Stimulated activated CD4-positive, alpha-beta T cell treated with anti-CD3 and anti-CD28 coated beads, TNF-alpha, amount 100 ng/mL, for 4 hours (primary cell): Measurements from ENCODE around the gene RNPEPL1.
"Not testable (repeated sequence)": the region's sequence is repeated elsewhere in the genome, so short reads cannot be mapped to it uniquely, and the experiment has no call there.

Source experiments
- DNase-seq, 3 experiments: peaks; one replicate each; pipeline ENCODE4 v3.0.0-alpha.2; 2020; ENCODE audit warnings: low read depth in 3 of 3

The RNPEPL1 gene, protein sequence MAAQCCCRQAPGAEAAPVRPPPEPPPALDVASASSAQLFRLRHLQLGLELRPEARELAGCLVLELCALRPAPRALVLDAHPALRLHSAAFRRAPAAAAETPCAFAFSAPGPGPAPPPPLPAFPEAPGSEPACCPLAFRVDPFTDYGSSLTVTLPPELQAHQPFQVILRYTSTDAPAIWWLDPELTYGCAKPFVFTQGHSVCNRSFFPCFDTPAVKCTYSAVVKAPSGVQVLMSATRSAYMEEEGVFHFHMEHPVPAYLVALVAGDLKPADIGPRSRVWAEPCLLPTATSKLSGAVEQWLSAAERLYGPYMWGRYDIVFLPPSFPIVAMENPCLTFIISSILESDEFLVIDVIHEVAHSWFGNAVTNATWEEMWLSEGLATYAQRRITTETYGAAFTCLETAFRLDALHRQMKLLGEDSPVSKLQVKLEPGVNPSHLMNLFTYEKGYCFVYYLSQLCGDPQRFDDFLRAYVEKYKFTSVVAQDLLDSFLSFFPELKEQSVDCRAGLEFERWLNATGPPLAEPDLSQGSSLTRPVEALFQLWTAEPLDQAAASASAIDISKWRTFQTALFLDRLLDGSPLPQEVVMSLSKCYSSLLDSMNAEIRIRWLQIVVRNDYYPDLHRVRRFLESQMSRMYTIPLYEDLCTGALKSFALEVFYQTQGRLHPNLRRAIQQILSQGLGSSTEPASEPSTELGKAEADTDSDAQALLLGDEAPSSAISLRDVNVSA

DNA sequence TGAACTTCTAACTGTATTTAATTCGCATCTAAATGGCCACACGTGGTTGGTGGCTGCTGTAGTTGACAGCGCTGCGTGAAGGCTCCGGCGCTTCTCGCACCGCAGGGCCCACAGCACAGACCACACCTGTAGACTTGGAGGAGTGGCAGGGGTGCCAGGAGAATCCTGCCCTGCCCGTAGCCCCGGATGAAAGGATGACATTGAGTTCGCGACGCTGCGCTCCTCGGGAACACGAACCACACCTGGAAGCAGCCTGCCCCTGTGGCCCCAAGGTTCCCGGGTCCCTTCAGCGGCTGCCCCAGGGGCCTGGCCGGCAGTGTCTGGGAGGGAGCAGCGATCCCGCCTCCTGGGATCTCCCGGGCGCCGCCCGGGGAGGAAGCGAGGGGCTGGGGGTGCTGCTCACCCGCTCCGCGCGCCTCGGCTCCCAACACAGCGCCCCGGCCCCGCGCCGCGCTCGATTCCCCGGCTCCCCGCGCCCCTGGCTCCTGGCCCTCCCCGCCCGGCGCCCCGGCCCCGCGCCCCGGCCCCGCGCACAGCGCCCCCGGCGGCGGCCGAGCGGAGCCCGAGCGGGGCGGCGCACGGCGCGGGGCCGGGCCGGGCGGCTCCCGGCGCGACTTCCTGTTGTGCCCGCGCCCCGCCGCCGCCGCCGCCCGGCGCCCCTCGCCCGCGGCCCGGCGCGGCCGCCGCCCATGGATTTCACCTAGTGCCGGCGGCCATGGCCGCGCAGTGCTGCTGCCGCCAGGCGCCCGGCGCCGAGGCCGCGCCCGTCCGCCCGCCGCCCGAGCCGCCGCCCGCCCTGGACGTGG, at the start of gene RNPEPL1:
TSS of gene RNPEPL1 (plus strand) at position 613 of the 806 bp plus-strand sequence. CDS start at position 716, 103 bp downstream.
- no peak for DNase-seq

DNA sequence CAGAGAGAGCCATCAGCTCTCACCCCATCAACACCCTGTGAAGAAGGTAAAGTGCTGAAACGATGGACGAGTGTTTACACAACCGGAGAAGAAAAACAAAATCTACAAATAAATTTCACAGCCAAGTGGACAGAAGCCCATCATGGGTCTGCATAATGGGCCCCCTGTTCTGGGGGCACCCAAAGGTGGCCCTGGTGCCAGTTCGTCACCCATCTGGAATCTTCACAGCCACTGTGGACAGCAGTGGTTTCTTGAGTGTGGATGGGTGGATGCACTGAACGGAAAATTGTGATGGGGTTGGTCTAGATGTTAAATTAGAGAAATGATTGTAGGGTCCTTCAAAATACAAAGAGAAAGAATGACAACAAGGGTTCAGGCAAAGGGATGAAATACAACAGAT, 49.3 kb upstream of the RNPEPL1 start:
- DNase-seq, result no peak

DNA sequence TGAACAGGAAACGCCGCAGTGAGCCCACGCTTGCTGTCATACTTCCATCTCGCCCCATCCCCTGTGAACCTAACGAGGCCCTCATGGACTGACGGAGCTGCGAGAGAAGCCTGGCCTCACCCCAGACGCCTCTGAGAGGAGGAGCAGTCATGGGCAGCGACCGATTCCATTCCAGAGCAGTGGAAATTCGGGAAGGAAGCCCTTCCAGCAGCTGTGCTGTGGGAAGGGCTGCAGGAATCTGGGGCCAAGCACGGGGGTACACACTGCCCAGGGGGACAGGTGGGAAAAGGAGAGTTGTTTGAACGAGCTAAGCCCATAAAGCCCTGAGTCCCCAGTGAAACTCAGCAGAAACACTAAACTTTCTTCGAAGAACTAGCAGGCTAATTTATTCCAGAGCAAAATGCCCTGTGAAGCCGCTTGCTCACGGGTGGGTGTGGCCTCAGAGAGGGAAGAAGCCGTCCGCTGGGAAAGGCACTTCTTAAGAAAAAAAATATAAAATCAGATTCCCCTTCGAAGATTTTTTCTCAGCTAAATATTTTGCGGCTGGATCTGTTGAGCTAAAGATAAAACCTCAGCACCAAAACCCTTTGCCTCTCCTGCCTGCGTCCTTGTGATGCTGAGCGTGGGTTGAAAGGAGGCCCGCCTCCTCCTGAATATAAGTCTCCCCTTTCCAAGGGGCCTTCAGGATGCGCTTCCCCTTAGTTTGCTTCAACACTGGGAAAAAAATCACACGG, 48.7 kb upstream of the RNPEPL1 start:
- no peak for DNase-seq

DNA sequence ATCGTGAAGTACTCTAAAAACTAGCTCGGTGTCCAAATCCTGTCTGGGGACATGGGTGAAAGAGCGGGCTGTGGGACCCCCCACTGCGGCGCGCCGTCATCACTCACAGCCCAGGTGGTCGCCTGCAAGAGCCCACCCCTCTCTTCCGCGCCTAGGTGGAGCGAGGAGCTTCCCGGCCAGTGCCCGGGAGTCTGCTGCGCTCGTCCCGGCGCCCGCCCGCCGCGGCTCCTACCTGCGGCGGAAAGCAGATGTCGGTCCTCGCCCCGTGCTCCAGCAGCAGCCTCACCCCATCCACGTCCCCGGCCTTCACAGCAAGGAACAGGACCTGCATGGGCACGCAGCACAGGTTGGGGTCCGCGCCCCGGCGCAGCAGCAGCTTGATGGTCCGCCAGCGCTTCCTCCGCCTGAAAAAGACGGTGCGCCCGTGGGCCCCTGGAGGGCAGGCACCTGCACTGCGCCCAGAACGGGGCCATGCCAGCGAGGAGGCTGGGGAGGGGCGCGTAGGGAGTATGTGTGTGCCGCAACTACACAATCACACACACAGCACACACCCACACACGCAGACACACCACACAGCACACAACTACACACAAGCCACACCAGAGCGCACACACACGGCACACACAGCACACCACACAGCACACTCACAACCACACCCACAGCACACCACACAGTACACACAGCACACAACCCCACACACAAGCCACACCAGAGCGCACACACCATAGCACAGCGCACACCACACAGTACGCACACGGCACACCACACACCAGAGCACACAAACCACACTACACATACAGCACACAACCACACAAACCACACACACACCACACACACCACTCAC, 47.9 kb upstream of the RNPEPL1 start:
- DNase-seq, result no peak

DNA sequence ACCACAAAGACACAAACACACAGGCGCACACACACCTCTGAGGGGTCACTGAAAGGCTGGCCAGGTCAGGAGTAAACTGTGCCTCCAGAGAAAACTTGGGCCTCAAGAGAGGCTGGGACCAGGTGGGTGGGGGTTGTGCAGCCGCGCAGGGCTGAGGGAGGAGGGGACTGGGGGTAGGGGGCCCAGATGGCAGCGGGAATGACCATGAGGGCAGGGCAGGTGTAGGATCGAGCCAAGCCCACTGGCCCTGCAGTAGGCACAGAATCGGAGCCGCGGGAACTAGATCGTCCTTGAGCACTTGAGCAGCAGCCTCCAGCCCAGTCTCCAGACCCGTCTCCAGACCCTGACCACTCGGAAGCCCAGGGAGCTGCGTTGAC, 47.3 kb upstream of the RNPEPL1 start:
- no peak for DNase-seq

DNA sequence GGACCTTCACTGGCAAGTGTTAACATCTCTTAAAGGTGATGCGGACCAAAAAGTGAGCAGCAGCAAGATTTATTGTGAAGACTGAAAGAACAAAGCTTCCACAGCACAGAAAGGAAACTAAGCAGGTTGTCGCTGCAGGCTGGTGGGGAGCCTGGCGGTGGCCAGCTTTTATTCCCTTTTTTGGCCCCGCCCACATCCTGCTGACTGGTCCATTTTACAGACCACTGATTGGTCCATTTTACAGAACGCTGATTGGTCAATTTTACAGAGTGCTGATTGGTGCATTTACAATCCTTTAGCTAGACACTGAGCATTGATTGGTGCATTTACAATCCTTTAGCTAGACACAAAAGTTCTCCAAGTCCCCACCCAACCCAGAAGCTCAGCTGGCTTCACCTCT, 46.4 kb upstream of the RNPEPL1 start:
- not testable (repeated sequence) for DNase-seq

DNA sequence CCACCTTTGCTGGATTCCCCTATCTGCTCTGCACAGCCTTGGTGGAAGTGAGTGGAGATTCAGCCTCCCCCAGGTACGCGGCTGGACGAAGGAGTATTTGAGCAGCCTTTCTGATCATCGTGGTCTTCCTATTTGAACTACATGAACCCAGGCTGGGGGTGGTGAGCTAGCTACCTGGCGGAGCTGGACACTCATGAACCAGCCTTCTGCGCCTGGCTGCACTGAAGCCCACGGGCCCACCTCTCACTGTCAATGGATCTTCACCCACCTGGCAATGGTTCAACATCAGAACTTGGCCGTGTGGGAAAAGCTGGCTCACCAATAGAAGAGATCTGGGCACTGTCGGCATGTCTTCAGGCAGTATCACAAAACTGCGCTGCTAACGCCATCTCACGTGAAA, 45.9 kb upstream of the RNPEPL1 start:
- no peak for DNase-seq

DNA sequence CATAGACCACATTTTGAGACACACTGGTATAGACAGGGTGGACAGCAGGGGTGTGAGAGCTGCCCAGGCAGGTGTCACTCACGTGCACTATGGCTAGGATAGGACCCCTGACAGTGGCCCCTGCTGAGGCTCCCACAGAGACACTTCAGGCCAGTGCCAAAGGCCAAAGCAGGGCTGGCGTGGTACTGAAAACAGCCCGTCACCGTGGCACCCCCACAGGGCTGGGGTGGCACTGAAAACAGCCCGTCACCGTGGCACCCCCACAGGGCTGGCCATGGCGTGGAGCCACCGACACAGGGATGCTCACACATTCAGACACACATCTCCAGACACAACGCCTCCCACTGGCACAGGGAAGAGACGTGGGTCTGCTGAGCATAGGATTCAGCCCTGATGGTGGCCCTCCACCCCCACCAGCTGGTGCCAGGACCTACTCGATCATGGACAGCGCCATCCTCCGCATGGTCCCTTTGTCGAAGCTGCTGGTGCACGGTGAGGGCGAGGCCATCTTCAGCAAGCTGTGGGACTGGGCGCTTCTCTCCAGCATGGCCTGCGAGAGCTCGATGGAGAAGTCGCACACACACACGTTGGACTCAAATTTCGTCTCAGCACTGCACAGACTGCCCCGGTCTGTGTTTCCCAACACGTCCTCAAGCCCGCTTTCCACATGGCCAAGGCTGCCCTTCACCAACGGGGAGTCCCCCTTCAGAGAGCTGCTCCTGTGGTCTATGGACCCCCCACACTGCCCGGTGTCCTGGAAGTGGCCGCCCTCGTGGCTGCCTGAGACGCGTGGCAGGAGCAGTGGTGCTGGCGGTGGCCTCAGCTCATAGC, 44.6 kb upstream of the RNPEPL1 start:
- DNase-seq, result no peak

DNA sequence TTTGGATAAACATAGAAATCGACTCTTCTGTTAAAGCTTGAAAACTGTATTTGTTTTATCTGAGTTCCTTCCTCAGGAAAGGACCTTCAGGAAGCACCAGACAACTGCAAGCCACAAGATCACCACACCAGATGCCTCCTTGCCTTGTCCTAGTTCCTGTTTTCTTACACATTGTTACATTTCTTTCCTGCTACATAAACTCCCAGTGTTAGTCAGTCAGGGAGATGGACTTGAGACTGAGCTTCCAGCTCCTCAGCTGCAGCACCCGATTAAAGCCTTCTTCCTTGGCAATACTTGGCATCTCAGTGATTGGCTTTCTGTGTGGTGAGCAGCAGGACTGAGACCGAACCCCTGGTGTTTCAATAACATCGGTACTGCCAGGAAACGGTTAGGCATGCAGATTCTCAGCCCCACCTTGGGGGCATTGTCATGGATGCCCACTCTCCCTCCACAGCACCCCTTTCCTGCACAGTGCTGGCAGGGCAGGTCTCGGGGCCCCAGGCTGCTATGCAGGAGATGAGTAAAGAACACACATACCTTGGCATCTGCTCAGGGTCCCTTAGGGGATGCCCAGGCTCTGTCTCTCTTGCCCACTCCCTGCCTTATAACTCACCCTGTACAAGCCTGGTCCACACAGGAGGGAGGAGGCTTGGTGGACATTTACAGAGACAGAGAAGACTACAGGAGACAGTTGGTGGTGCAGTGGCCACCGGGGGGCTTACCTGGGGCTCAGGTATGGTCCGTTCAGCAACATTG, 43.1 kb upstream of the RNPEPL1 start:
- DNase-seq, result no peak

DNA sequence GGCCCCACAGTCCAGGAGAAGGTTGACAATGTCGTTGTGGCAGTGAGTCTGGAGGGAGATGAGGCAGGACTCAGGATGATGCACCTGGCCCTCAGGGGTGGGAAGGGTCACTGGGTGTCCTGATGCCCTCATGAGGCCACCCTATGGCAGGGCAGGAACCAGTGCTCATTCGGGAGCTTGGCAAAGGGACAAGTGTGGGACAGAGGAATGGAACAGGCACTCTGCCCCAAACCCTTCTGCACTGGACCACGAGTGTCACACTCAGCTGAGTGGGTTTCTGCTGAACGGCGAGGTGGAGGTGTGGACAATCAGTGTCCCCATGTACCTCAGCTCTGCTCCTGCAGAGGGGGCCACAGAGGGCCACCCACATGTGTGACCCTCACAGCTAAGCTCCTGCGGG, 42.5 kb upstream of the RNPEPL1 start:
- no peak for DNase-seq

DNA sequence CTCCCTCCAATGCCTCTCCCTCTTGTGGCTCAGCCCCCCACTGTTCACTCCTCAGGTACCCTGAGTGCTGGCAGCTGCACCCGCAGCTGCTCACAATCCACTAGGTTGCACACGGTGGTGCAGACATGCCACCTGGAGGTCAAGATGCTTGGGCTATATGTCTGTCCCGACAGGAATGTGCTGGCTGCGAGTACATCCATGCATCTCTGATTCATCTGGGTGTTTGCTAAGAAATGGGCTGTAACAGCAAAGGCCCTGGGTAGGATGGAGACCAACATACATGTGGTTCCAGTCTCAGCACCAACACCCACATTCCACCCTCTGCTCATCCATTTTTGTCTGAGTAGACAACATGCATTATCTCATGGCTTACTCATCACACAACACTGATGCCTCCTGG, 41.8 kb upstream of the RNPEPL1 start:
- DNase-seq, result no peak

DNA sequence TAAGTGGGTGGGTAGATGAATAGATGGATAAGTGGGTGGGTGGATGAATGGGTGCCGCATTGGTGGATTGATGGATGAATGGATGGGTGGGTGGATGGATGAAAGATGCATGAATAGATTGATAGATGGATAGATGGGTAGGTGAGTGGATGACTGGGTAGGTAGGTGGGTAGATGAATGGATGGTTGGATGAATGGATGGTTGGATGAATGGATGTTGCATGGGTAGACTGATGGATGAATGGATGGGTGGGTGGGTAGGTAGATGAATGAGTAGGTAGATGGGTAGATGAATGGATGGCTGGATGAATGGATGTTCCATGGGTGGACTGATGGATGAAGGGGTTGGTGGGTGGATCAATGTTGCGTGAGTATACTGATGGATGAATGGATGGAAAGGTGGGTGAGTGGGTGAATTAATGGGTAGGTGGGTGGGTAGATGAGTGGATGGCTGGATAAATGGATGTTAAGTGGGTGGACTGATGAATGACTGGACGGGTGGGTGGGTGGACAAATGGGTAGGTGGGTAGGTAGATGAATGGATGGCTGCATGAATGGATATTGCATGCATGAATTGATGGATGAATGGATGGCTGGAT, 41.0 kb upstream of the RNPEPL1 start:
- no peak for DNase-seq

DNA sequence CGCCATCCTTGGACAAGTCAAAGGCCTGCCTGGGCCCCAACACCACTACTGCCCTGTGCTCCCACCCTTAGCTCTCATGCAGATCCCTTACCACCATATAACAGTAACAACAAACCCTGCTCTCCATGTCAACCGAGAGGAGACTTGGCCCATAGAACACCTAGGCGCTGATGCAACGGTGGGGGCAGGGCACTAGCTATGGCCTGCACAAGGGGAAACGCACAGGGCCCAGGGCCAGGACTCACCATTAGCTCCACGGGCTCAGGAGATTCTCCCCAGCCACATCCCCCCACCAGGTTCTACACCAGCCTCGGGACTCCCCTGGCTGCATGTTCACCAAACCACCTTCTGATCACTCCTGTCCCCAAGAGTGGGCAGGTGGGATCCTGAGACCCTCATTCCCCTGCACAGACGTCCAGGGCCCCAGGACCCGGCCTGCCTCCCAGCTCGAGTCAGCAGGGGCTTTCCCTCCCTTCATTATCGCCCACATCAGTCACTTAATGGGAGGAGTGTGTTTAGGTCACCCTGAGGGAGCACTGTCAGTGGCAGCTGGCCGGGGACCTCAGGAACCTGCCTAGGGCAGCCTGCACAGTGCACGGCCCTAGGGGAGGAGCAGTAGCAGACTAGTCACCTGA, 39.8 kb upstream of the RNPEPL1 start:
- DNase-seq, result no peak

DNA sequence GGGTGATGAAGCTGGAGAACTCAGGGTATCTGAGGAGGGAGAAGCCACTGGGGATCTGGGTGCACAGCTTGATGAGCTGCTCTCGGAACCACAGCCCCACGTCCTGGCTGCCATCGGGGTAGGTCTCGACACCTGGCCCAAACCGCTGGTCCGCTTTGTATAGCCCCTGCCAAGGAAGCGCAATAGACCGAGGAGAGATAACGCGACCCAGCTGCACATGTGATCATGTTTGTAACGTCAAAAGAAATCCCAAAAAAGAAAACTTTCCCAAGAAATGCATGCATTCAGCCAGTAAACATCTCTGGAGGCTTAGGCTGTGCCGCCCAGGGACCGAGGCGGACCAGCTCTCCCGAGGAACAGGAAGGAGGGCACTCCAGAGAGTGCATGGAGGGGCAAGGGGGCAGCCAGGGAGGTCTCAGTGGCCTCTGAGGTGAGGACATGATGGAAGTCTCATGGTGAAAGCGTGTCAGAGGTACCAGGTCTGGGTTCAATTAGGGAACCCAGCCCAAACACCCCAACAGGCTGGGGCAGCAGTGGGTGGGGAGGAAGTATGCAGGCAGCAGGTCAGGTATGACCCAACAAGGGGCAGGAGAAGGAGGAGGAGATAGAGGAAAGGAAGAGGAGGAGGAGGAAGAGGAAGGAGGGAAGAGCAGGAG, 38.8 kb upstream of the RNPEPL1 start:
- DNase-seq, result no peak

DNA sequence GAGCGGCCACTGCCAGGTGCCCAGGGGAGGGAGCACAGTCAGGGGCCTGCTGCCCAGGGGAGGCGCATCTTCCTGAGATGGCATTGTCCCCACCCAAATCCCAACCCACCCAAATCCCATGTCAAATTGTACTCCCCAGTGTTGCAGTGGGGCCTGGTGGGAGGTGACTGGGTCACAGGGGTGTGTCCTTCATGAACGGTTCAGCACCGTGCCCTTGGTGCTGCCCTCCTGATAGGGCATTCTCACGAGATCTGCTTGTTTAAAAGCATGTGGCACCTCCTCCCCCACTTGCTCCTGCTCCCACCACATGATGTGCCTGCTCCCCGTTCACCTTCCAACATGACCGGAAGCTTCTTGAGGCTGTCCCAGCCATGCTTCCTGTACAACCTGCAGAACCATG, 38.1 kb upstream of the RNPEPL1 start:
- DNase-seq, result no peak

DNA sequence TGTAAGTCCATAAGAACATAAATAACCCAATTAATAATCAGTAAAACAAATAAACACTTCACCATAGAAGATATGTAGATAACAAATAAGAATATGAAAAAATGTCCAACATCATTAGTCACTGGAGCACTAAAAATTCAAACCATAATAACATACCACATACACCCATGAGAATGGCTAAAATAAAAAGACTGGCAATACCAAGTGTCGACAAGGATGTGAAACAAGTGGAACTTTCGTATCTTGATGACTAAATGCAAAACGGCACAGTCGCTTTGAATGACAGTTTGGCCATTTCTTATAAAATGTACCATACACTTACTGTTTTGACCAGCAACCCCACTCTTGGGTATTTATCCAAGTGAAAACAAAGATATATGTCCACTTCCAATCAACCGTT, 37.2 kb upstream of the RNPEPL1 start:
- DNase-seq, result no peak

DNA sequence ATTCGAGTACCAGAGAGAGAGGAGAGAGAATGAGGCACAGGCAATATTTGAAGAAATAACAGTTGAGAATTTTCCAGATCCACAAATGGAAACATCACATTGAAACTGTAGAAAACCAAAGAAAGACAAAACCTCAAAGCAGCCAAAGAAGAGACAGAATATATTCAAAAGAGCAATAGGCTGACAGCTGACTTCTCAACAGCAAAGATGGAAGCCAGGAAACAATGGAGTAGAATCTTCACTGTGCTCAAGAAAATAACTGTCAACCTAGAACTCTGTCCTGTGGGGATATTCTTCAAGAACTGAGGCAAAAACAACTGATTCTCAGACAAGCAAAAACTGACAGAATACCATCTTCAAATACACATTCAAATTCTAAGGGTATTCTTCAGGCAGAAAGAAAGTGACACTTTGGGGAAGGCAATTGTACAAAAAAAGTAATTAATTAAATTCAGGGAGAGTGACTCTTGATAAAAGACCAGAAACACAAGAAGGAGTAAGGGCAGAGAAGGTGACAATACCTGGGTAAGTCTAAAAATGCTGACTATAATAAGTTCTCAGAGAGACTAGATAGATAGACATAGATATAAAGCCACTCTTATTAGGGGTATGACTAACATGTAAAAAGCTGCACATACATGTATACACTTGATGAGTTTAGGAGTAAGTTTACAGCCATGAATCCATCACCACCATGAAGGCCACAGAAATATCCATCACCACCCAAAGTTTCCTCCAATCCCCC, 36.1 kb upstream of the RNPEPL1 start:
- DNase-seq, result no peak
